ENCODE data around the gene MAFF.

Gene MAFF

GRCh38 chr22:38203090-38203810, 1.5 kb downstream of the MAFF start:
- no peak for TF ChIP-seq CTCF (IDR thresholded peaks at IDR 0.05; ENCODE audit: low read depth, low read length)
- H3K4me1 ChIP-seq = peaks cover 9% of the 10 kb centered on the region

GRCh38 chr22:38203855-38204514, 2.2 kb downstream of the MAFF start:
- H3K9me3 ChIP-seq = no peaks in the 10 kb centered on the region
- TF ChIP-seq CTCF (IDR thresholded peaks at IDR 0.05; ENCODE audit: low read depth, low read length) = no peak
- no peak overlapping the region for H3K4me3 ChIP-seq (ENCODE audit: low read depth, low read length)
- peaks cover 9% of the 10 kb centered on the region for H3K4me1 ChIP-seq
- DNase-seq = no peak
- no peaks in the 10 kb centered on the region for H3K27me3 ChIP-seq
- no peaks in the 10 kb centered on the region for H3K36me3 ChIP-seq

More at GRCh38 chr22:38203090-38203810, 1.5 kb downstream of the MAFF start:
- no peak for DNase-seq
- Histone ChIP-seq H3K9me3 (no peaks in the 10 kb centered on the region), H3K36me3 (no peaks in the 10 kb centered on the region), H3K4me3 (ENCODE audit: low read depth, low read length) (peak overlapping the region; percentile 75), H3K27me3 (no peaks in the 10 kb centered on the region)

GRCh38 chr22:38204784-38205183, 3.0 kb downstream of the MAFF start:
- H3K36me3 ChIP-seq = no peaks in the 10 kb centered on the region
- no peak overlapping the region for H3K4me3 ChIP-seq (ENCODE audit: low read depth, low read length)
- no peaks in the 10 kb centered on the region for H3K9me3 ChIP-seq
- no peak for DNase-seq
- TF ChIP-seq CTCF (IDR thresholded peaks at IDR 0.05; ENCODE audit: low read depth, low read length) = no peak
- no peaks in the 10 kb centered on the region for H3K27me3 ChIP-seq
- peaks cover 9% of the 10 kb centered on the region for H3K4me1 ChIP-seq

- H3K4me1 ChIP-seq = peaks cover 9% of the 10 kb centered on the region
- no peaks in the 10 kb centered on the region for H3K27me3 ChIP-seq
- no peak for TF ChIP-seq CTCF (IDR thresholded peaks at IDR 0.05; ENCODE audit: low read depth, low read length)
- H3K36me3 ChIP-seq = no peaks in the 10 kb centered on the region
- no peak for DNase-seq
- H3K9me3 ChIP-seq = no peaks in the 10 kb centered on the region
- no peak overlapping the region for H3K4me3 ChIP-seq (ENCODE audit: low read depth, low read length)
These were observed 3.7 kb downstream of the MAFF start for GRCh38 chr22:38205261-38206128.

- Histone ChIP-seq H3K36me3 (no peaks in the 10 kb centered on the region), H3K9me3 (no peaks in the 10 kb centered on the region), H3K4me1 (peaks cover 2% of the 10 kb centered on the region), H3K4me3 (ENCODE audit: low read depth, low read length) (no peak overlapping the region), H3K27me3 (no peaks in the 10 kb centered on the region)
- no peak for DNase-seq
- no peak for TF ChIP-seq CTCF (IDR thresholded peaks at IDR 0.05; ENCODE audit: low read depth, low read length)
These were observed 6.2 kb downstream of the MAFF start for GRCh38 chr22:38207898-38208432.

Measured in BE2C (cell line).